Hepatocyte (in vitro differentiated cells): Measurements from ENCODE around the gene ENOPH1.

Experiments used
- EZH2 ChIP-seq: fragments of 200-600 bp; sonication (generic); IDR thresholded peaks from 2 replicates; pipeline ENCODE4 v1.6.1; 2016; ENCODE audit warnings: antibody characterized with exemption, mild to moderate bottlenecking, borderline replicate concordance
- EZH2phosphoT487 ChIP-seq: fragments of 200-600 bp; sonication (generic); IDR thresholded peaks from one replicate; pipeline ENCODE4 v1.6.1; 2018; ENCODE audit warnings: antibody characterized with exemption, mild to moderate bottlenecking, low read depth, moderate library complexity; ENCODE audit not compliant: unreplicated experiment, severe bottlenecking
- TF ChIP-seq, protein P1 (sequence below): fragments of 200-600 bp; sonication (generic); IDR thresholded peaks from 2 replicates; pipeline ENCODE4 v1.5.1; 2016; ENCODE audit warnings: antibody characterized with exemption, mild to moderate bottlenecking; ENCODE audit not compliant: poor library complexity

DNA sequence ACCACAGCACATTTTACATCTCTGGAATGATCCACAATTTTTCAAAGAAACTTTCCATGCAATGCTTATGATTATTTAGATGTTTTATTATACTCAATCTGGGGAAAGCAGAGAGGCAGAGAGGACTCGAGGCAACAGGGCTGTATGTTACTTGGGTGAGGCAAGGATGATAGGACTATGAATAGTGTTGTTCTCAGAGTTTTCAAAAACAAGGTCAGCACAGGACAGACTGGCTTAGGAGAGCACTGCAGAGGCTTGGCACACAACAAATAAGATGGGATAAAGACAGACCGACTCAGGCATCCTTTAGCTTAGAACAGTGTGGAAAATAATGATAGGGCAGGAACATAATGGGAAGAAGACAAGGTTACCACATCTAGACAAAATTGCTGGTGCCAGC, 66.0 kb downstream of the ENOPH1 start:
- TF ChIP-seq, protein P1, sequence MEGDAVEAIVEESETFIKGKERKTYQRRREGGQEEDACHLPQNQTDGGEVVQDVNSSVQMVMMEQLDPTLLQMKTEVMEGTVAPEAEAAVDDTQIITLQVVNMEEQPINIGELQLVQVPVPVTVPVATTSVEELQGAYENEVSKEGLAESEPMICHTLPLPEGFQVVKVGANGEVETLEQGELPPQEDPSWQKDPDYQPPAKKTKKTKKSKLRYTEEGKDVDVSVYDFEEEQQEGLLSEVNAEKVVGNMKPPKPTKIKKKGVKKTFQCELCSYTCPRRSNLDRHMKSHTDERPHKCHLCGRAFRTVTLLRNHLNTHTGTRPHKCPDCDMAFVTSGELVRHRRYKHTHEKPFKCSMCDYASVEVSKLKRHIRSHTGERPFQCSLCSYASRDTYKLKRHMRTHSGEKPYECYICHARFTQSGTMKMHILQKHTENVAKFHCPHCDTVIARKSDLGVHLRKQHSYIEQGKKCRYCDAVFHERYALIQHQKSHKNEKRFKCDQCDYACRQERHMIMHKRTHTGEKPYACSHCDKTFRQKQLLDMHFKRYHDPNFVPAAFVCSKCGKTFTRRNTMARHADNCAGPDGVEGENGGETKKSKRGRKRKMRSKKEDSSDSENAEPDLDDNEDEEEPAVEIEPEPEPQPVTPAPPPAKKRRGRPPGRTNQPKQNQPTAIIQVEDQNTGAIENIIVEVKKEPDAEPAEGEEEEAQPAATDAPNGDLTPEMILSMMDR: no peak
- TF ChIP-seq EZH2 (no peak), EZH2phosphoT487 (no peak)
